Natural killer cell (primary cell): ENCODE data around the gene RDH14. TPM values are rescaled to one million over a fixed set of nuclear protein-coding genes. Genes with fewer than 3 reads are reported as not detected.

Source experiments
- ATAC-seq, 3 donors: fragments of 150-1000 bp in 2 of 3; fragments of 200-7000 bp in 1 of 3; cut with Tn5 transposase; 1 replicate in 1 of 3; 2 replicates in 2 of 3; pipeline ENCODE4 v1.10.0; 2021; ENCODE audit warnings: mild to moderate bottlenecking in 2 of 3, moderate library complexity in 2 of 3
- DNase-seq, 2 donors: peaks; one replicate each; pipeline versions ENCODE4 v3.0.0 to v3.0.0-alpha.2; 2013 to 2021; ENCODE audit warnings: mixed read lengths in 1 of 2
- H3K27ac ChIP-seq: one replicate; pipeline ENCODE4 v1.5.1; 2013; ENCODE audit warnings: mild to moderate bottlenecking, low read length
- H3K27me3 ChIP-seq: one replicate; pipeline ENCODE4 v1.6.1; 2013; ENCODE audit warnings: low read length; ENCODE audit not compliant: control insufficient read depth, insufficient read depth
- H3K36me3 ChIP-seq: one replicate; pipeline ENCODE4 v1.6.1; 2013; ENCODE audit warnings: low read length; ENCODE audit not compliant: control insufficient read depth, insufficient read depth
- H3K4me1 ChIP-seq: one replicate; pipeline ENCODE4 v1.6.1; 2013; ENCODE audit warnings: low read length; ENCODE audit not compliant: control insufficient read depth, insufficient read depth
- H3K4me3 ChIP-seq: one replicate; pipeline ENCODE4 v1.5.1; 2013; ENCODE audit warnings: low read length
- H3K9me3 ChIP-seq: one replicate; pipeline ENCODE4 v1.6.1; 2013; ENCODE audit warnings: low read length; ENCODE audit not compliant: control insufficient read depth, insufficient read depth
- H3K27ac Mint-ChIP-seq, 2 donors: one replicate each; pipeline ENCODE4 v1.8.0; 2022; ENCODE audit warnings: mild to moderate bottlenecking in 2 of 2, mixed read lengths in 2 of 2, moderate library complexity in 1 of 2
- H3K27me3 Mint-ChIP-seq, 2 donors: one replicate each; pipeline ENCODE4 v1.8.0; 2022; ENCODE audit warnings: low read depth in 2 of 2, mixed read lengths in 2 of 2
- H3K36me3 Mint-ChIP-seq: one replicate; pipeline ENCODE4 v1.8.0; 2022; ENCODE audit warnings: mixed read lengths
- H3K4me1 Mint-ChIP-seq, 2 donors: one replicate each; pipeline ENCODE4 v1.8.0; 2022; ENCODE audit warnings: mixed read lengths in 2 of 2
- H3K4me3 Mint-ChIP-seq: one replicate; pipeline ENCODE4 v1.8.0; 2022; ENCODE audit warnings: mild to moderate bottlenecking, moderate library complexity, mixed read lengths
- H3K9me3 Mint-ChIP-seq, 2 donors: one replicate each; pipeline ENCODE4 v1.8.0; 2022; ENCODE audit warnings: mixed read lengths in 2 of 2
- CTCF ChIP-seq: fragments of 200-600 bp; IDR thresholded peaks from one replicate; pipeline ENCODE4 v1.8.0; 2022; ENCODE audit warnings: antibody characterized with exemption
- WGBS: methylation state at CpG from one replicate; pipeline ENCODE4 v1.1.7; 2013; ENCODE audit warnings: missing lambda C conversion rate; ENCODE audit not compliant: insufficient coverage; 5-methylcytosine and 5-hydroxymethylcytosine counted together
- intact Hi-C: fragments of 100-400 bp; cut with micrococcal nuclease; formaldehyde crosslinking; loops from one replicate; pipeline ENCODE4 v1.14.2; 2022
- total RNA-seq, 4 donors: library from RNA; stranded (reverse); fragments of 120-200 nt in 1 of 4; gene quantifications; one replicate each; pipeline versions ENCODE4 v1.2.3 to v1.2.4, GENCODE V29; 2013 to 2022

The RDH14 gene
- total RNA-seq, 3 donors from 2014 or later (not counting 1 experiment from before 2014, with no cell fraction given) = 8.7 to 13.5 (median 12.5) TPM

- no peak for ATAC-seq
- no peak for TF ChIP-seq CTCF
- no peak overlapping the region for H3K4me3 ChIP-seq
- no peaks in the 10 kb centered on the region for H3K36me3 Mint-ChIP-seq
- no peaks in the 10 kb centered on the region for H3K36me3 ChIP-seq
- H3K9me3 ChIP-seq = no peaks in the 10 kb centered on the region
- no peak overlapping the region for H3K27ac Mint-ChIP-seq
- H3K4me1 Mint-ChIP-seq = no peaks in the 10 kb centered on the region
- intact Hi-C loops = no loop called here
- H3K4me3 Mint-ChIP-seq = no peak overlapping the region
- no peak overlapping the region for H3K27ac ChIP-seq
- 93% methylated on average over 3 of the region's 3 CpGs for WGBS
- no peaks in the 10 kb centered on the region for H3K9me3 Mint-ChIP-seq
- no peaks in the 10 kb centered on the region for H3K27me3 ChIP-seq
- H3K4me1 ChIP-seq = peaks cover 7% of the 10 kb centered on the region
- no peak for DNase-seq
- H3K27me3 Mint-ChIP-seq = no peaks in the 10 kb centered on the region
Observed at GRCh38 chr2:18596993-18597392, 36.5 kb upstream of the RDH14 start.

- DNase-seq (no peak), ATAC-seq (no peak)
- H3K36me3 Mint-ChIP-seq = no peaks in the 10 kb centered on the region
- H3K27me3 ChIP-seq = no peaks in the 10 kb centered on the region
- H3K9me3 Mint-ChIP-seq = no peaks in the 10 kb centered on the region
- H3K27ac Mint-ChIP-seq = no peak overlapping the region
- peaks cover 1% of the 10 kb centered on the region for H3K4me1 ChIP-seq
- H3K4me3 Mint-ChIP-seq = no peak overlapping the region
- no peaks in the 10 kb centered on the region for H3K27me3 Mint-ChIP-seq
- H3K27ac ChIP-seq = no peak overlapping the region
- no peaks in the 10 kb centered on the region for H3K4me1 Mint-ChIP-seq
- no peak for TF ChIP-seq CTCF
- no peaks in the 10 kb centered on the region for H3K9me3 ChIP-seq
- no peaks in the 10 kb centered on the region for H3K36me3 ChIP-seq
- 89% methylated on average over 1 of the region's 1 CpG for WGBS
- intact Hi-C loops = no loop called here
- H3K4me3 ChIP-seq = no peak overlapping the region
Observed at GRCh38 chr2:18593496-18593895, 33.0 kb upstream of the RDH14 start.

GRCh38 chr2:18592372-18592771 is 31.9 kb upstream of the RDH14 start:
- DNase-seq (no peak), ATAC-seq (no peak)
- Mint-ChIP-seq H3K4me3 (no peak overlapping the region), H3K36me3 (no peaks in the 10 kb centered on the region), H3K27ac (no peak overlapping the region), H3K4me1 (no peaks in the 10 kb centered on the region), H3K27me3 (no peaks in the 10 kb centered on the region), H3K9me3 (no peaks in the 10 kb centered on the region)
- 85% methylated on average over 2 of the region's 2 CpGs for WGBS
- no peaks in the 10 kb centered on the region for H3K9me3 ChIP-seq
- intact Hi-C loops = no loop called here
- H3K4me1 ChIP-seq = no peaks in the 10 kb centered on the region
- no peaks in the 10 kb centered on the region for H3K27me3 ChIP-seq
- H3K27ac ChIP-seq = no peak overlapping the region
- H3K4me3 ChIP-seq = no peak overlapping the region
- TF ChIP-seq CTCF = no peak
- no peaks in the 10 kb centered on the region for H3K36me3 ChIP-seq

- Histone ChIP-seq H3K27me3 (no peaks in the 10 kb centered on the region), H3K9me3 (no peaks in the 10 kb centered on the region), H3K36me3 (no peaks in the 10 kb centered on the region), H3K4me3 (no peak within 1 kb of the TSS), H3K4me1 (no peaks in the 10 kb centered on the region), H3K27ac (no peak within 1 kb of the TSS)
- ATAC-seq (no peak), DNase-seq (no peak)
- Mint-ChIP-seq H3K27ac (no peak within 1 kb of the TSS), H3K4me3 (no peak within 1 kb of the TSS), H3K36me3 (no peaks in the 10 kb centered on the region), H3K27me3 (no peaks in the 10 kb centered on the region), H3K9me3 (no peaks in the 10 kb centered on the region), H3K4me1 (peaks cover 0 to 7% of the 10 kb centered on the region in 2 donors)
- 100% methylated on average over 1 of the region's 1 CpG for WGBS
- intact Hi-C loops = no loop called here
- no peak for TF ChIP-seq CTCF
Observed at GRCh38 chr2:18589354-18589753, 28.9 kb upstream of the RDH14 start, which contains the start of gene NT5C1B. NT5C1B (minus strand) TSS chr2:18589569; CDS start chr2:18589468, 101 bp downstream.
